HTERT RPE-1 (cell line): ENCODE data around the gene DNASE2B.

Experiments used
- in situ Hi-C: fragments of 300-500 bp; cut with MboI; formaldehyde crosslinking; loops from 4 replicates; pipeline ENCODE4 v1.14.3; 2020; ENCODE audit warnings: low sequenced_read_pairs

Gene DNASE2B

DNA sequence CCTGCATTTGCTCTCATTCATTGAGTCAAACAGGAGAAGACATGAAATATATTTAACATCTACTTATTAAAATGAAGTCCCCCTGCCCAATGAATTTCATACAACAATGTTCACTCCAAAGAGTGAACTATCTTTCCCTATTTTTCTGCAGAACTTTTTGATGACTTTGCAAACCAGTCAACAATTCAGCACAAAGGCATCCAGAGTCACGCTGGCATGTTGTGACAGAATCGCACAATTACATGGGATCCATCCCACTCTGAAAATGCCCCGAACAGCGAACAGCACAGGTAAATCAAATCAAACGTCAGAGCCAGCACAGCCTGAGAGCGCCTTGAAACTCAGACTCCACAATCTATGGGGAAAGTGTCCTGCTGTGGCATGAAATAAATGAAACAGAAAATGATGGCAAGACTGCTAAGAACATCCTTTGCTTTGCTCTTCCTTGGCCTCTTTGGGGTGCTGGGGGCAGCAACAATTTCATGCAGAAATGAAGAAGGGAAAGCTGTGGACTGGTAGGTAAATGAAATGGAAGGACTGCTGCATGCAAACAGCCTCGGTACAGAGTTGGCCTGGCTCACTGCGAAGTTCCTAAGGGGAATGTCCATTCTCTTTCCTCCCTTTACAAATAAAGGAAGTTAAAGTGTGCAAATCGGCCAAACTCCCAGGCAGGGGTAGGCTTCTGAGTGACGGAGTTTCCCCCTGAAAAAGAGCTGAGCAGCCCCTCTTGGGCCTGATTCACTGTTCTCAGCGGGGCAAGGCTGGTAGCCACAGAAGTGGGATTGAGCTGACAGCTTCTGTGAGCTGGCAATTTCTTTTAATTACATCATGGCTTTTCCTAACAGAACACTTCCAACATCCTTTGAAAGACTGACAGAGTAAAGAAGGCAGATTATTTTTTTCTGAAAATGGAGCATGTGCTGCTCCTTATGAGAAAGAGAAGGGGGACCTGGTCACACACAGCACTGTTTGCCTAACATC, at the start of gene DNASE2B:
Gene DNASE2B, plus strand, starts transcription at position 310 of the 981 bp plus-strand sequence. Its CDS starts 81 bp downstream, at position 391.
- in situ Hi-C loops, result no loop called here

GRCh38 chr1:84348759-84349158, 49.5 kb upstream of the DNASE2B start:
- in situ Hi-C loops, result no loop called here

DNA sequence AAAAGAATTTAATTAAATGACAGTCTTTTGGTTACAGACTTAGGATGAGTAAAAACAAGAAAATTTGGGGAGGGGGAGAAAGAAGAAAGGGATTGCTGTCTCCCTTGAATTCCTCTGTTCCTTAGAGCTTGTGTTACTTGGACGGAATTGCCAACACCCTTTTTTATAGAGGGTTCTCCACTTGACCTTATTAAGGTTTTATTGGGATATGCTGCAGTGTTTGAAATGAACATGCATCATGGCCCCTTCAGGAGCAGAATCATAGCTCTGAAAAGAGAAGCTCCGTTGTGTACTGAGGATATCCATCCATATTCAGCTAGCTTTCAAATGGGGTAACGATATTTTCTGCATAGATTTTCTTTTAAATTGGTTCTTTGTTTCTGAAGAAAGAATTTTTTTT, 48.2 kb upstream of the DNASE2B start:
- in situ Hi-C loops, result no loop called here

GRCh38 chr1:84350550-84350949, 47.7 kb upstream of the DNASE2B start:
- in situ Hi-C loops, result no loop called here

DNA sequence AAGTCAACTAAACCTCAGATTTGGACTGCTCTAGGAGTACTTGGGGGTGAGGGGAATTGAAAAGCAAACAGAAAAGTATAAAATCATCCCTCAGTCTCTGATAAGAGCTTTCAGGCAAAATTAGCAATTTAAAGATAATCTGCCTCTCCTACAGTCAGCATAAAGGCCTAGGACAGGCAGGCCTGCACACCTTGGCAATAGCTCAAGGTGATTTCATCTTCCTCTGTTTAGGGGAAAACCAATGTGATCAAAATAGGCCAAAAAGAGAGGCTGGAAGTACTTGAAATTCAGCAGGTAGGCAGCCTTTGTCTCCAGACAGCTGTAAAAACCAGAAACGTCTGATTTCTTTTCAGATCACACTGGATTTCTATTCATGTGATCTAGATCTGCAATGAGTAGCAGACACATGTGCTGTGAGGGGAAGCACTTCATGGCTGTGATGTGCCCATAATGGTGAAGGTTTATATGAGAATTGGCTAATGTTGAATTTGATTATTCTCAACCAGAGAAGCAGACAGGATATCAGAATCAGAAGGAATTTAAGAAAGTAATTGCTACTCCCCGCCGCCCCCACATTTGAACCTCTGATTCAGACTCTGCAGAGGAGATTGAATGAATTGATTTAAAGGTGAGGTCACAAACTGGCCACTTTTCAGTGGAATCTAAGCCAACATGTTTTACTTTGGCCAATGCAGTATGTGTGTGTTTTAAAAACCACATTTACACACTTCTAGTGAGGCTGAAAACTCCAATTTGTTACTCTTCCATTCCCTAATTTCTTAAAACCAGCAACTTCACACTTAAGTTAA, 45.8 kb upstream of the DNASE2B start:
- in situ Hi-C loops, result no loop called here

GRCh38 chr1:84353695-84354094, 44.6 kb upstream of the DNASE2B start:
- in situ Hi-C loops, result no loop called here

DNA sequence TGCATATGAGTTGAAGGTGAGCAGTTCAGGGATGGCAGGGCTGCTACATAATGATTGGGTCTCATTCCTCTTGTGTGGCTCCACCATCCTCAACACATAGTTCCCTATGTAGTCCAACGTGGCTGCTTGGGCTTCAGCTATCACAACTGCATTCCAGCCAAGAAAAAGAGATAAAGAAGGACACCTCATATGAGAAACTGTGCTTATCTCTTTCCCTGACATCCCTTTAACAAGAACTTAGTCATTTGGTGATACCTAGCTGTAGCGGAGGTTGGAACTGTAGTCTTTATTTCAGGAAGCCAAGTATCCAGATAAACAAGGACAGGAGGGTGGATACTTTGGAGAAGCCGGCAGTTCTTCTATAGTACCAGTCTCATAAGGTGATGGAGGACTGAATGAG, 42.7 kb upstream of the DNASE2B start:
- in situ Hi-C loops, result no loop called here

- in situ Hi-C loops, result no loop called here
Observed at GRCh38 chr1:84356881-84357280, 41.4 kb upstream of the DNASE2B start.

DNA sequence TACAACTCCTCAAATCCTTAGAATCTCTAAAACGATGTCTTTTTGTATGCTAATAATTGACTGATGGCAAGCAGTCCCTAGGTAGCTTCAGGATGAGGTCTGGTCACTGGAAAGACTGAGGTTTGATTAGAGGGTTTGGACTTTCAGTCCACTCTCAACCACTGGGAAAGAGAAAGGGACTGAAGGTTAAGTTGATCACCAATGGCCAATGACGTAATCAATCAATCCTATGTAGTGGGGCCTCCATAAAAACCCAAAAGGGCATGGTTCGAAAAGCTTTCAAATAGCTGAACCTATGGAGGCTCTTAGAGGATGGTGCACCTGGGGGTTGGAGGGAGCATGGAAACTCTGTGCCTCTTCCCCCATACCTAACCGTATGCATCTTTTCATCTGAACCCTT, 39.6 kb upstream of the DNASE2B start:
- in situ Hi-C loops, result no loop called here

DNA sequence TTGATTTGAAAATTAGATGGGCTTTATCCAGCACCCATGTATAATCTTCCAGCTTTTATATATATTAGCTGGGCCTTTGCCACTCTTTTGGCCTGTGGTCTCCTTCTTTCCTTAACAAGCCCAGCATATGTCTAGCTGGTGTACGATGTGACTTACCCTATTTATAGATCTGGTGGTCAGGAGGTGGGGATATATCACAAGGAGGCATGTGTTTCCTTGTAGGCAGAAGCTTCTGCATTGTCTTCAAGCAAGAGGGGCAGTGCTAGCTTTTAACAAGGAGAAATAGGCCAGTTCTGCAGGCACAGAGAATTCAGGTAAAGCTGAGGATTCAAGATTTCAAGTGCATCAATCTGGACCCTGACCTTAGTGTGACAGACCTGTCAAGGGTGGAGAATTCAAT, 38.0 kb upstream of the DNASE2B start:
- in situ Hi-C loops, result no loop called here

DNA sequence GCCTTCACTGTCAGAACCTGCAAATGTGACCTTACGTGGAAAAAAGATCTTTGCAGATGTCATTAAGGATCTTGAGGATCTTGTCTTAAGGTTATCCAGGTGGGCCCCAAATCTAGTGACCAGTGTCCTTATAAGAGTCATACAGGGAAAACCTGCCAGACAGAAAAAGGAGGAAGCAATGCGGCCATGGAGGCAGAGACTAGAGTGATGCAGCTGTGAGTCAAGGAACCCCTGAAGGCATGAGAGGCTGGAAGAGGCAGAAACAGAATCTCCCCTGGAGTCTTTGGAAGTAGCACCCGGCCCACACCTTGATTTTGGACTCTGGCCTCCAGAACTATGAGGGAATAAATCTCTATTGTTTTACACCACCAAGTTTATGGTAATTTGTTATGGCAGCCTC, 36.5 kb upstream of the DNASE2B start:
- in situ Hi-C loops, result no loop called here

DNA sequence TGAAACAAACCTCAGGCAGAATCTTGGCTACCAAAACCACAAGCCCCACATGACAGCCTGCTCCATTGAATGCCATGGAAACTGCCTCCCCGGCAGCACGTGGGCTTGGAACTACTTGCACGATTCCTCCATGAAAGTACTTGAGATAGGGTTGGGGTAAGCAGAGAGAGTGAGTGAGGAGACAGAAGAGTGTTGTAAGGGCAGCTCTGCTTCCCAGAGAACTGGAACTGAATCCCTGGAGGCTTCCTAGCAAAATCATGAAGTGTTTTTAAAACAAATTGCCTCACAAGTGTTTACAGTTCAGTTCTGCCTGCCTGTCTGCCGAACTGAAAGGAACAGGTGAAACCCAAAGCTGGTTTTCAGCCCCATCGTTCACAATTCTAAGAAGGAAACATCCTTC, 35.3 kb upstream of the DNASE2B start:
- in situ Hi-C loops, result no loop called here

DNA sequence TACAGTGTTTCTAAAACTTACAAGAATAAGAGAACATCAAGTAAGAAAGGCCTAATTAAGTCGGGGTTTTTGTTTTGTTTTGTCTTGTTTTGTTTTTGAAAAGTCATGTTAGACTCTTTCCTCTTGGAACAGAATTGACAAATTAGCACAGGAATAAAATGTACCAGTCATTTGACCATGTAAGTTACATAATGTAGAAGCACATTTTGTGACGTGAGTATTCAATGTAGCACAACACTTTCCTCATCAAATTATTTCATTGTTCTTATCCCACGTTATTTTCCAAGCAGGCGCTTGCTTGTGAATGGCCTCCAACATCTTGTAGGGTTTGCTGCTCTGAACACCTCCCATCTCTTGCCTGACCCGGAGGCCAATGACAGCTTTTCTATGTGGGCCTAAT, 34.7 kb upstream of the DNASE2B start:
- in situ Hi-C loops, result no loop called here

DNA sequence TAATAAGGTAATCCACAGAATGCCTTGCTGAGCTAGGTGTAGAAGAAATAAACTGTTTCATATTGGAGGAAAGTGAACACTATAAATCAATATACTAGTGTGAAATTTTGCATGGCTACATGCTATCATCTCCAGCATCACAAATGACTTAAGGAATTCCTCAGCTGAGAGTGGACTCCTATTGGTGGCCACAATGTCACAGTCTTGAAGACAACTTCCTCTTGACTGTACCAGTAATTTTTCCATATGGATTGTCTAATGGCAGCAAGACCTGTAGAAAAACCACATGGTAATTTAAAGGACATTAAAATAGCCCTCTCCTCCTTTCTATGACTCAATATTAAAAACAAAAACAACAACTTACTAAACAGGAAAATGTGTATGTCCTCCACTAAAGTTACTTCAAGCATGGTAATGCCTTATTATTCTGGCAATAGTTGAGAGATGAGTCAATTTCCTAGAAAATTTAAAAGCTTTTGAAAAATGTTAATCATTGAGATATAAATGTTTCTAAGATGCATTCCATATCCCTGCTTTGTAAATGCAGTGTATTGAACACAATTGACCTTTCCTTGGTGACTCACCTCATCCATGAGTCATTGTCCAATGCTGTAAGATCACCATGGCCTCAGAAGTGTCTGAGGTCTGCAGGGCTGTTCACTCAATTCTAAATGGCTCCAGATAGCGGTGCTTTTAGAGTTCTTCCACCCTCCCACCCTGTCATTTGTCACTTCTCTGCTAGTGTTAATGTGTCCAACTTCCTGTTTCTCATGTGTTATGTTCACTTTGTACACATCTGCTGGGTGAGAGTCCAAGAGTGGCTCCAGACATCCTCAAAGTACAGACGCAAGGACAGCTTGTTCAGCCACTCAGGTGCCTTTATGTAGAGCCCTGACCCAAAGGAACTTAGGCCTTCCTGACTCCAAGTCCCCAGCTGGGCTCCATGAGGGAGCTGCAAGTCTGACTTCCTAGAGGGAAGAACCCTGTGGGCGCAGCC, 32.8 kb upstream of the DNASE2B start:
- in situ Hi-C loops, result no loop called here

GRCh38 chr1:84366786-84367185, 31.5 kb upstream of the DNASE2B start:
- in situ Hi-C loops, result no loop called here

DNA sequence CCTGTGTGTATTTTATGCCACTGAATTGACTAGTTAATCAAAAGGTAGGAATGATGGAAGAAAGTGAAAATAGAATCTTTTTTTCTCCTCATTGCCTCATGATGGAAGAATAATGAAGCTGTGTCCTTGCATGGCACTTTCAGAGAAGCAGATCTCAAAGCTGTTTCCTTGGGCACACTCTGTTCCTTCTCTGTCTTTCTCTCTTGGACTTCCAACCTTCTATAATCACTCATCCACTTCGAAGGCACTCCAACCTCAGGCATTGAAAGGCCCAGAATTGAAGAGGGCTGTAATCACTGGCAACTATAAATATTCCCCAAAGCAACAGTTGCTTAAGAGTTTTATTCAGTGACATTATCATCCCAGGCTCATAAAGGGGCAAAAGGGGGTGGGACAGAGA, 31.1 kb upstream of the DNASE2B start:
- in situ Hi-C loops, result no loop called here

DNA sequence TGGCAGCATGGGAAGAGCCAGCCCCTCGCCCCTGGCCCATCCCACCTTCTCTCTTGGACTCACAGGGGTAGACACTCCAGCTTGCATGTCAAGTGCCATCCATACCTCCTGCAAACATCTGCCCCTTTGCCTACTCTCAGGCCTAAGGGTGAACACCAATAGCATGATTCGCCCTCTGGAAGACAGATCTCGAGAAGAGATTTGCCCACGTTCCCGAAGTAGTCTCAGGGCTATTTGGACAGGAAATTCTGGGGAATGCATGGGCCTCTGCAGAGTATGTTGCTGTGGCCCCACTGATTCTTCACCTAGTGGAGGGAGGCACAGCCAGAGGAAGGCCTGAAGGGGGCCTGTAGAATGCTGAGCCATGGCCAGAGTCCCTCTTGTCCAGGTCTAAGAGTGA, 29.8 kb upstream of the DNASE2B start:
- in situ Hi-C loops, result no loop called here

DNA sequence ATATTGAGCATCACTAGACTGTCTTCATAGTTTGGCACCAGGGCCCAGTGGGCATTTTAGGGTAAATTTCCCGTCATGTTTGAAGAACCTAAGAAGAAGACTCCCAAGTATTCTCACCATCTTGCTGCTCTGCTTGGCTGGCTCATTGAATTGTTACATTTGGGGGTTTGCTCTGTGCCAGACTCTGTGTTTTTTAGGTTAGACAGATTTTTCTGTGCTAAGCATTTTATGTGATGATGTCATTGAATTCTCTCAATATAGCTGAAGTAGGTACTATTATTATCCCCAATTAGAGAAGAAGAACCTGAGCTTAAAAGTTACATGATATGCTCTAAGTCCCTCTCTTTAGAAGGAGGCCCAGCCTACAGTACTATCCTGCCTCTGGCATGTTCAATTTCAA, 28.0 kb upstream of the DNASE2B start:
- in situ Hi-C loops, result no loop called here

DNA sequence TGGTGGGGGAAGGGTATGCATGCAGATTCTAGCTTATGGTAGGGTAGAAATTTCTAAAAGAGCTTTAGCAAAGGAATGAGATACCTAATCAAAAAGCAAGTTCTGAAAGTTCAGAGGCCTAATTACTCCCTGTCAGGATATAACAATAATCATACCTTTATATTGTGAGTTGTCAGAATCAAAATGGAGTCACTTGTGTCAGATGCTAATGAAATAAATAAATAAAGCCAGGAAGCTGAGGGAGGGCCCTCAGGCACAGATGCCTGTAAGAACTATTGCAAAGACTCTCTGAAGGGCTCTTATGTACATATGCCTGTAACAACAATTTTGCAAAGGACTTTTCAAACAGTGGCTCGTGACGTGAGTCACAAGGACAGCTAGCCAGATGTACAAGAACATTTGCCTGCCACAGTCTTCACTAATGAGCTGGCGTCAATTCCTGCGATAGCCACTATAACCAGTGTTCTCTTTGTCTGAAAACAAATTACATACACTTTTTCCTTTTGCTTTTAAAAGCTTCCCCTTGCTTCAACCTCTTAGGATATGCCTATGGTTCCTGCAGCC, 27.4 kb upstream of the DNASE2B start:
- in situ Hi-C loops, result no loop called here

DNA sequence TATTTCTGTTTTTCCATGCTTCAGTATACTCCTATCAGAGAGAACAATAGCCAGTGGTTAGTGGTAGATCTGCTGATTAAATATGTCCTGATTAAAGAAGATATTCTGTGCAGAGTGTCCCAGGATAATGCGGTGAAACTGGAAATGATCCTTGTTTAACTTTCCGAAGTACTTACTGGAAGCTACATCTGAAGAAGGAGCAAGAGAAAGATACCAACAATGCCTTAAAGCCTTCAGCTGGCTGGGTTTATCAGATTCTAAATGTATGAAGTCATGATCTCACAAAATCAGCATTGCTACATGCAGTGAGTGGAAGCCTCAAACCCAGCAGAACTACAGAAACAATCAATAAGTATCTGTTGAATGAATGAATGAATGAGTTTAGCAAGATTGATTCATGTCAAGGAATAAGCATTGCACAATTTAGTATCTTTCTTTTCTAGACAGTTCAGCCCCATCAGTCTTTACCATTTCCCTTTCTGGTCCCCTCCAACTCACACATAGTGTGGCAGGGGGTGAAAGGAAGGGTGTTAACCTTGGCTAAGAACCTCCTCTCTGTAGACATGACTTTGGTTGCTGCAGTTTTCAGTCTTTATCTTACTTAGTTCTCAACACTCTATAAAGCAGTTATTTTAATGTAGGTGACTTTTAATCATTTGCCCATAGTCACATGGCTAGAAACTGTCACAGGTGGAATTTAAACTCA, 24.7 kb upstream of the DNASE2B start:
- in situ Hi-C loops, result no loop called here
